Astrocyte (in vitro differentiated cells and primary cell): ENCODE measurements around the gene RPL6. TPM values are rescaled to one million over a fixed set of nuclear protein-coding genes. Genes with fewer than 3 reads are reported as not detected.

Experiments used
- DNase-seq: peaks from one replicate; pipeline ENCODE4 v3.0.0-alpha.2; 2010; ENCODE audit warnings: low read depth
- FAIRE-seq: peaks from 2 replicates; lab custom pipeline; 2011; peaks lifted over from hg19 to GRCh38; lab: Jason Lieb, UNC
- H2AFZ ChIP-seq: 2 replicates; pipeline ENCODE4 v1.6.0; 2012; ENCODE audit warnings: low read depth, low read length, inconsistent platforms
- H3K27ac ChIP-seq: 2 replicates; pipeline ENCODE4 v1.5.1; 2011; ENCODE audit warnings: low read depth, low read length, inconsistent platforms
- H3K27me3 ChIP-seq: 2 replicates; pipeline ENCODE4 v1.6.0; 2011; ENCODE audit warnings: low read length, inconsistent platforms; ENCODE audit not compliant: insufficient read depth
- H3K36me3 ChIP-seq: 2 replicates; pipeline ENCODE4 v1.5.1; 2011; ENCODE audit warnings: low read length, inconsistent platforms; ENCODE audit not compliant: insufficient read depth
- H3K4me1 ChIP-seq: 2 replicates; pipeline ENCODE4 v1.5.1; 2011; ENCODE audit warnings: low read length, inconsistent platforms; ENCODE audit not compliant: insufficient read depth
- H3K4me2 ChIP-seq: 2 replicates; pipeline ENCODE4 v1.6.0; 2012; ENCODE audit warnings: low read length, inconsistent platforms
- H3K4me3 ChIP-seq: 2 replicates; pipeline ENCODE4 v1.5.1; 2011; ENCODE audit warnings: low read depth, mild to moderate bottlenecking, low read length, inconsistent platforms; ENCODE audit not compliant: insufficient read depth
- H3K79me2 ChIP-seq: 2 replicates; pipeline ENCODE4 v1.6.0; 2012; ENCODE audit warnings: mild to moderate bottlenecking, low read length, inconsistent platforms; ENCODE audit not compliant: insufficient read depth
- H3K9ac ChIP-seq: 2 replicates; pipeline ENCODE4 v1.6.0; 2012; ENCODE audit warnings: mild to moderate bottlenecking, low read length, inconsistent platforms
- H3K9me3 ChIP-seq: 2 replicates; pipeline ENCODE4 v1.5.1; 2012; ENCODE audit warnings: low read depth, mild to moderate bottlenecking, low read length, inconsistent platforms; ENCODE audit not compliant: insufficient read depth
- H4K20me1 ChIP-seq: 2 replicates; pipeline ENCODE4 v1.6.0; 2012; ENCODE audit warnings: low read length, inconsistent platforms; ENCODE audit not compliant: insufficient read depth
- H3K27ac Mint-ChIP-seq: one replicate; pipeline ENCODE4 v1.8.0; 2021; ENCODE audit warnings: mild to moderate bottlenecking, mixed read lengths; ENCODE audit not compliant: unreplicated experiment
- H3K27me3 Mint-ChIP-seq: one replicate; pipeline ENCODE4 v1.8.0; 2021; ENCODE audit warnings: low read depth, mixed read lengths; ENCODE audit not compliant: unreplicated experiment
- H3K36me3 Mint-ChIP-seq: one replicate; pipeline ENCODE4 v1.8.0; 2021; ENCODE audit warnings: low read depth, mixed read lengths; ENCODE audit not compliant: unreplicated experiment
- H3K4me1 Mint-ChIP-seq: one replicate; pipeline ENCODE4 v1.8.0; 2021; ENCODE audit warnings: low read depth, mixed read lengths; ENCODE audit not compliant: unreplicated experiment
- H3K4me3 Mint-ChIP-seq: one replicate; pipeline ENCODE4 v1.8.0; 2021; ENCODE audit warnings: mild to moderate bottlenecking, moderate library complexity, mixed read lengths; ENCODE audit not compliant: unreplicated experiment
- H3K9me3 Mint-ChIP-seq: one replicate; pipeline ENCODE4 v1.8.0; 2021; ENCODE audit warnings: mild to moderate bottlenecking, mixed read lengths; ENCODE audit not compliant: unreplicated experiment
- EZH2 ChIP-seq: IDR thresholded peaks from 2 replicates; pipeline ENCODE4 v1.6.1; 2012; ENCODE audit warnings: mild to moderate bottlenecking, low read length, inconsistent platforms; ENCODE audit not compliant: insufficient read depth
- total RNA-seq: library from RNA; stranded (reverse); gene quantifications from 2 replicates; pipeline ENCODE4 v1.2.1, GENCODE V29; 2021
- TF ChIP-seq, protein P1 (sequence below): IDR thresholded peaks from 2 replicates; pipeline ENCODE4 v1.5.1; 2011; ENCODE audit warnings: low read depth, mild to moderate bottlenecking, inconsistent platforms, low read length, moderate library complexity; ENCODE audit not compliant: insufficient read depth

Gene RPL6
- total RNA-seq, 1 donor from 2014 or later: 1,136 TPM

DNA sequence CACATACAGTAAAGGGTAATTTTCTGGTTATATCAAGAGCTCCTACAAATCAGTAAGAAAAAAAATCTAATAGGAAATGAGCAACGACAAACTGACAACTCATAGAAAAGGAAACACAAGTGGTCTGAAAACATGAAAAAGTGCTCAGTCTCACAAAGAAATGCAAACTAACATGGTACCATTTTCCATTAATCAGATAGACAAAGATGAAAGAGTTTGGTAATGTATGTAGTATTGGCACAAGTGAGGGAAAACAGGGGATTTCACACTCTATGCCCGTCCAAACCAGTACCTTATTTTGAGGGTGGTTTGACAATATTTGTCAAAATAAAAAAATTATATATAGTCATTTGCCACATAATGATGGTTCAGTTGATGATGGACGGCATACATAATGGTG, 22.6 kb upstream of the RPL6 start:
- Mint-ChIP-seq H3K27ac (no peak overlapping the region), H3K27me3 (no peaks in the 10 kb centered on the region), H3K9me3 (no peaks in the 10 kb centered on the region), H3K4me3 (no peak overlapping the region), H3K36me3 (no peaks in the 10 kb centered on the region), H3K4me1 (peaks cover 1% of the 10 kb centered on the region)
- Histone ChIP-seq H3K27ac (no peak overlapping the region), H3K9me3 (no peaks in the 10 kb centered on the region), H3K4me2 (no peak overlapping the region), H2AFZ (no peak overlapping the region), H3K27me3 (no peaks in the 10 kb centered on the region), H3K4me1 (peaks cover 3% of the 10 kb centered on the region), H3K79me2 (peaks cover 96% of the 10 kb centered on the region), H3K36me3 (no peaks in the 10 kb centered on the region), H3K9ac (no peak overlapping the region), H4K20me1 (peaks cover 84% of the 10 kb centered on the region), H3K4me3 (no peak overlapping the region)
- DNase-seq: no peak
- TF ChIP-seq, protein P1, sequence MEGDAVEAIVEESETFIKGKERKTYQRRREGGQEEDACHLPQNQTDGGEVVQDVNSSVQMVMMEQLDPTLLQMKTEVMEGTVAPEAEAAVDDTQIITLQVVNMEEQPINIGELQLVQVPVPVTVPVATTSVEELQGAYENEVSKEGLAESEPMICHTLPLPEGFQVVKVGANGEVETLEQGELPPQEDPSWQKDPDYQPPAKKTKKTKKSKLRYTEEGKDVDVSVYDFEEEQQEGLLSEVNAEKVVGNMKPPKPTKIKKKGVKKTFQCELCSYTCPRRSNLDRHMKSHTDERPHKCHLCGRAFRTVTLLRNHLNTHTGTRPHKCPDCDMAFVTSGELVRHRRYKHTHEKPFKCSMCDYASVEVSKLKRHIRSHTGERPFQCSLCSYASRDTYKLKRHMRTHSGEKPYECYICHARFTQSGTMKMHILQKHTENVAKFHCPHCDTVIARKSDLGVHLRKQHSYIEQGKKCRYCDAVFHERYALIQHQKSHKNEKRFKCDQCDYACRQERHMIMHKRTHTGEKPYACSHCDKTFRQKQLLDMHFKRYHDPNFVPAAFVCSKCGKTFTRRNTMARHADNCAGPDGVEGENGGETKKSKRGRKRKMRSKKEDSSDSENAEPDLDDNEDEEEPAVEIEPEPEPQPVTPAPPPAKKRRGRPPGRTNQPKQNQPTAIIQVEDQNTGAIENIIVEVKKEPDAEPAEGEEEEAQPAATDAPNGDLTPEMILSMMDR: no peak
- no peak for TF ChIP-seq EZH2
- no peak for FAIRE-seq

DNA sequence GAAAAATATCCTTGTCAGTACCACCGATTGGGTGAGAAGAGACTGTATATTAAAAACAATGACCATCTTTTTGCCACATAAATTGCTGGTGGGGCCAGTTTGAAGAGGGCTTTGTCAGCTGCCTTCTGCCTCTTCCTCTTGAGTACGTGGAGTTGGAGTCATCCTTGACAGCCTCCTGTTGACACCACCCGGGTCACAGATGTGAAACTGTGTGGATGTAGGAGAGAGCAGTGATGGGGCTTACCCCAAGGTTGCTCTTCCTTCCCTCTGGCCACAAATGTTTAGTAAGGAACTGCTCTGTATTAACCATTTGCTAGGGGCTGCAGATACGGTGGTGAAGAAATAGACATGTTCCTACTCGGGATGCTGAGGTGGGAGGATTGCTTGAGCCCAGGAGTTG, 21.5 kb upstream of the RPL6 start:
- no peak overlapping the region for H3K27ac ChIP-seq
- no peak overlapping the region for H3K4me2 ChIP-seq
- Mint-ChIP-seq H3K27ac (no peak overlapping the region), H3K4me1 (peaks cover 1% of the 10 kb centered on the region), H3K36me3 (no peaks in the 10 kb centered on the region), H3K27me3 (no peaks in the 10 kb centered on the region), H3K4me3 (no peak overlapping the region), H3K9me3 (no peaks in the 10 kb centered on the region)
- H4K20me1 ChIP-seq: peaks cover 86% of the 10 kb centered on the region
- H3K9me3 ChIP-seq: no peaks in the 10 kb centered on the region
- H3K4me1 ChIP-seq: no peaks in the 10 kb centered on the region
- FAIRE-seq (no peak), DNase-seq (no peak)
- no peak overlapping the region for H3K4me3 ChIP-seq
- no peak for TF ChIP-seq EZH2
- TF ChIP-seq, protein P1: no peak
- H3K9ac ChIP-seq: no peak overlapping the region
- H3K36me3 ChIP-seq: no peaks in the 10 kb centered on the region
- H3K27me3 ChIP-seq: no peaks in the 10 kb centered on the region
- H2AFZ ChIP-seq: no peak overlapping the region
- H3K79me2 ChIP-seq: peaks cover 96% of the 10 kb centered on the region

DNA sequence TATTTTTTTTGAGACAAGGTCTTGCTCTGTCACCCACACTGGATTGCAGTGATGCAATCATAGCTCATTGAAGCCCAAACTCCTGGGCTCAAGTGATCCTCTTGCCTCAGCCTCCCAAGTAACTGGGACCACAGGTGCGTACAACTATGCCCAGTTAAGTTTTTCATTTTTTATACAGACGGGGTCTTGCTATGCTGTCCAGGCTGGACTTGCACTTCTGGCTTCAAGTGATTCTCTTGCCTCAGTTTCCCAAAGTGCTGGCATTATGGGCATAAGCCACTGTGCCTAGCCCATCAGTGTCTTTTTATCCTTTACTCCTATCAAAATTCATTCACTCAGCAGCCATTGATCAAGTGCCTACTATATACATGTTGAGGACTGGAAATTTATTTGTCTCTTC, 18.4 kb upstream of the RPL6 start:
- DNase-seq: no peak
- FAIRE-seq: no peak
- no peaks in the 10 kb centered on the region for H3K4me1 Mint-ChIP-seq

More for the DNA sequence above, 18.4 kb upstream of the RPL6 start:
- no peak for TF ChIP-seq EZH2
- TF ChIP-seq, protein P1: no peak
- H2AFZ ChIP-seq: no peak overlapping the region
- H3K27me3 Mint-ChIP-seq: no peaks in the 10 kb centered on the region
- no peaks in the 10 kb centered on the region for H3K36me3 ChIP-seq
- H3K9me3 ChIP-seq: no peaks in the 10 kb centered on the region
- no peak overlapping the region for H3K4me2 ChIP-seq
- no peak overlapping the region for H3K27ac ChIP-seq
- H3K36me3 Mint-ChIP-seq: no peaks in the 10 kb centered on the region
- no peaks in the 10 kb centered on the region for H3K27me3 ChIP-seq
- no peak overlapping the region for H3K27ac Mint-ChIP-seq
- no peak overlapping the region for H3K9ac ChIP-seq
- peaks cover 87% of the 10 kb centered on the region for H4K20me1 ChIP-seq
- H3K4me1 ChIP-seq: no peaks in the 10 kb centered on the region
- no peak overlapping the region for H3K4me3 Mint-ChIP-seq
- H3K9me3 Mint-ChIP-seq: no peaks in the 10 kb centered on the region
- H3K79me2 ChIP-seq: peaks cover 96% of the 10 kb centered on the region
- no peak overlapping the region for H3K4me3 ChIP-seq
